Left cardiac atrium (tissue), 4 donors: ENCODE data around the gene HAUS3. TPM values are rescaled to one million over a fixed set of nuclear protein-coding genes. Genes with fewer than 3 reads are reported as not detected.
"Not testable (repeated sequence)": the region's sequence is repeated elsewhere in the genome, so short reads cannot be mapped to it uniquely, and the experiment has no call there.

Experiments
- ATAC-seq, 2 donors: fragments of 200-7000 bp; cut with Tn5 transposase; one replicate each; pipeline ENCODE4 v1.9.1; 2020; ENCODE audit warnings: mild to moderate bottlenecking in 2 of 2, moderate library complexity in 2 of 2
- DNase-seq: peaks from one replicate; pipeline ENCODE4 v3.0.0-alpha.2; 2020
- intact Hi-C, 2 donors: fragments of 100-400 bp; cut with DNase I; formaldehyde crosslinking; loops; one replicate each; pipeline versions ENCODE4 v1.14.1 to v1.15.1; 2022 to 2023
- total RNA-seq, 2 donors: library from RNA; stranded (reverse); fragmentation: NEBNext Ultra II Directional; extraction: Animal tissue kit (Norgen Biotek cat#: 25700); gene quantifications; one replicate each; pipeline ENCODE4 v1.2.1, GENCODE V29; 2021
- donor health status: DM: no; HTN: yes; CAD: no.
- donor health status: DM: no; HTN: yes; CAD: no; lungs with severe emphysema.
- donor health status: DM: yes; HTN: yes; CAD: no.
- donor health status: Dilated cardiomyopathy.

Gene HAUS3
- total RNA-seq, 2 donors from 2014 or later: 6.7 to 7.3 TPM

DNA sequence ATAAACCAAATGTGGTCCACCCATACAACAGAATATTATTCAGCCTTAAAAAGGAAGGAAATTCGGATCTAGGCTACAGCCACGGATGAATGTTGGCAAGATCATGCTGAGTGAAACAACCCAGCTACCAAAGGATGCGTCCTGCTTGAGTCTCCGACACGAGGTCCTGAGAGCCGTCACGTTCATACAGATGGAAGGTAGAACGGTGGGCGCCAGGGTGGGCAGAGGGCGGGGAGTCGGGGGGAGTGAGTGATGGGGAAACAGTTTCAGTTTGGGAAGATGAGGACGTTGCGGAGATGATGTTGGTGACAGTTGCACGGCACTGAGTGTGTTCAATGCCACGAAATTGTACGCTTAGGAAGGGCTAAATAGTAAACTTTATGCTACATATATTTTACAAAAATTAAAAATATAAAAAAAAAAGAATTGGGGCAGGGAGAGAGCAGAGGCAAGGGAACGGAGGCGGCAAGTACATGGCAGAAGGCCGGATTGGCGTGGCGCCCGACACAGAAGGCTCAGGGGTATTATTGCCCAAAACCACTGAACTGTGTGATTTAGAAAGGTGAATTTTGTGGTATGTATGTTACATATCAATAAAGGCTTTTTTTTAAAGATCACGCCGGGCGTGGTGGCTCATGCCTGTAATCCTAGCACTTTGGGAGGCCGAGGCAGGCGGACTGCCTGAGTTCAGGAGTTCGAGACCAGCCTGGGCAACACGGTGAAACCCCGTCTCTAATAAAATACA is 34.8 kb upstream of the HAUS3 start:
- ATAC-seq (no peak), DNase-seq (peak; percentile 15)
- intact Hi-C loops: no loop called here

DNA sequence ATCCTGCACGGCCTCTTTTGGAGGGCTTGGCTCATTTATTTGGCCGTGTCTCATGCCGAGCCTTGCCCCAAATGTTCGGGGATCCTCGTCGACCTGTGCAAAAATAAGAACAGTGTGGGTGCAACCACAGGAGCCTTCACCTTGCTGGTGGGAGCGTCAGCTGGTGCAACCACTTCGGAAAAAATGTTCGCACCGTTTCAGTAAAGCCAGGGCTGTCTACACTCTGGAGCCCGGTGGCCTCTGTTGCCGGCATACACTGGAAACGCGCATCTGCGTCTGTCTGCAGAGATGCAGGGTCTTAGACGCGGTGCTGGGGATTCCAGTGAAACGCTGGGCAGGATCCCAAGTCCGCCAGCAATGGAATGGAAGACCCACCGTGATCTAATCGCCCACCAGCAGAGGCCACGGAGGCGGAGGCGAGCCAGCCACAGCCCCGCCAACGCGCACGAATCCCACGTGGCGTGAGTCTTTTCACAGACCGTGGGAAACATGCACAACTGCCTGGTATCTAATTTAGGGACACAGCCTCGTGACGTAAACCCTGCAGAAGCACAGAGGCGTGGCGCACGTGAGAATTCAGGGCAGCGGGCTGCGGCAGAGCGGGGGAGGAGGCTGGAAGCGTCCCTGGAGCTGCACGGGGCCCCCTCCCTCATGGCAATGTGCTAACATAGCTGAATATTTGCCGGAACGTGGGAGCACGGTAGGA is 33.8 kb upstream of the HAUS3 start:
- intact Hi-C loops: no loop called here
- ATAC-seq (no peak), DNase-seq (peak; percentile 10)

DNA sequence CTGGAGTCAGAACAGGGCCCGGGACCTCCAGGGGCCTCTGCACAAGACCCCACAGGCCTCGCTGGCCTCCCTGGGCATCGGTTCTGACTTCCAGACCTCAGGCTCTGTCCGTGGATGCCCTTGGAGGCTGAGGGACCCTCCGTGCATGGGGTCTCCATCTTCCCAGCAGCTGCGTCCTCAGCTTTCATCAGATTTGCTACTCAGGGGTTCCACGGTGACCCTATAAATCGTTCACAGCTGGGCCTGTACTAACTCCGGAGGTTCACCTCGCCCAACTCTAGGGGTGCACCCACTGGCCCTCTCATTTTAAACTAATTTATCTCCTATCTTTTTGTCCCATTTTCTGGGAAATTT is 33.1 kb upstream of the HAUS3 start:
- ATAC-seq, DNase-seq, intact Hi-C loops: not testable (repeated sequence)

DNA sequence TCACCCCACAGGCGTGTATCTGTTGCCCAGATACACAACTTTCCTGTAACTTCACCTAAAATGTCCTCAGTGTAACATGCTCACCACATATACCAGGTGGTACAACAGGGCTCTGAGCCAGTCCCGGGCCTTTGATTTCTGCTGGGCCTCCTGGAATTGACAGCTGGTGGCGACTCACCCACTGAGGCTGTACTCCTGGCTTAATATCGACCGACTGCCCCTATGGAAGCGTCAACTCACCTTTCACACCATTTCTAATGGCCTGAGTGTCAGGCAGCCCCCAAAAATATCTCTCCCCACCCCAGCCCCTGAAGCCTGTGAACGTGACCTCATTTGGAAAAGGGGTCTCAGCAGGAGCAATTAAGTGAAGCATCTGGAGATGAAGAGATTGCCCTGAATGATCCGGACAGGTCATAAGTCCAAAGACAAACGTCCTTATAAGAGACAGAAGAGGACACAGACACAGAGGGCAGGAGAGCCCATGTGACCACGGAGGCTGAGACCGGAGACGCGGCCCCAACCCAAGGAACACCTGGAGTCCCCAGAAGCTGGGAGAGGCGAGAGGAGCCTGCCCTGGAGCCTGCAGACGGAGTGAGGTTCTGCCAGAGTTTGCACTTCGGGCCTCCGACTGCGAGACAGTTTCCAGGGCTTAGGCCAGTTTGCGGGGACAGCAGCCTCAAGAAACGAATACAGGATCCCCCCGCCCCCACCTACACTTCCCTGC is 32.6 kb upstream of the HAUS3 start:
- intact Hi-C loops: no loop called here
- no peak for DNase-seq
- no peak for ATAC-seq

DNA sequence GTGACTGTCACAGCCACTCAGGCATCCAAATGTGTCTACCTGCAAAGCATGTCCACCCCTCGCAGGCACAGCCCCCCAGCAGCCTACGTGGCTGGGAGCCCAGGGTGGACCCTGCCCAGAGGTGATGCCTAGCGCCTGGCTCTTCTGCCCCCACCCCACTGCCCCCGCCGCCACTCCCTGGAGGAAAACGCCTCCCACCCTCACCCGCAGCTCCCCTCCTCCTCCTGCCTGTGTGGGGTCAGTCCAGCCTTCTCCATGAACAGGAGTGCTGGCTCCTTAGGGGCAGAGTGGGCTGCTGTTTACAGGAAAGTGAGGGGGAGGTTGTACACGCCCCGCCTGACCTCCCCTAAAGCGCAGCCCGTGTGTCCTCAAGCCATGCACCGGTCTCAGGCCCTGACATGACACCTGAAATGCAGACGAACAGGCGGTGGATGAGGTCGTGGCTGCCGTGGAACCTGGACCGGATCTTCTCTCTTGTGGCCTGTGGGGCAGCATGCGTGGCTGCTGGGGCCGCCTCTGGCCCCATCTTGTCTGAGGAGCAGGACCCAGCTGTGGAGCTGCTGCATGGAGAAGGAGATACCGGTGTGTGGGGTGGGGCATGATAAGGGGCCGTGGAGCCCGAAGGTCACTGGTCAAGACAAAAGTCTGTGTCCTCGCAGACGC is 31.9 kb upstream of the HAUS3 start:
- intact Hi-C loops: no loop called here
- ATAC-seq: no peak
- DNase-seq: peak; percentile 13

DNA sequence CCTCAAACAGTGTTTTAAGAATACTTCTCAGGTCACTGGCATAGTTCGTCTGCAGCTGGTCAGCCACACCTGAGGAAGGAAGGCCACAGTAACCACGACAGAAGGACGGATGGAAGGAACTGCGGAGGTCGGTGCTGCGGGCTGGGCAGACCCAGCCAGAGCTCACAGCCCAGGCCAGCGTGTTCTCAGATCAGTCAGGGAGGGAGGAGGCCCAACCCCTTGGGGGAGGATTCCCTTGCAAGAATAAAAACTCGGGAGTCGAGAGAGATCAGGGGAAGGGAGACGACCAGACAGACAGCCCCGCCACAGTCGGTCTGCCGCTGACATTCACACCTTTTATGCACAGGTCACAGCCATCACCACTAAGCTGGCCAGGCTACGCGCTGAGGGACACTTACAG is 31.3 kb upstream of the HAUS3 start:
- intact Hi-C loops: no loop called here
- DNase-seq: peak; percentile 12

DNA sequence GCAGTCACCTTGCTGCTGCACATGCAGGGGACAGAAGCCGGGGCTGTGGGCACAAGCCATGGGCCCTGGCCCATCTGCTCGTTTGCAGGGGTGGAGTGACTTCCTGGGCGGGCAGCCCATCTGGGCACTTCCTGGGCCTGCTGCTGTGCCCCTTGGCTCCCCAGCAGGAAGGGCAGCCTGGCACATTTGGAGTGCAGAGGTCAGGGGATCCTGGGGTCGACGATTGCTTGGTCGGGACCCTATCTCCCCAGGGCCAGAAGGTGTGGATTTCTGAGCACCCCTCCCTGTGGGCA is 30.9 kb upstream of the HAUS3 start:
- peak; percentile 12 for DNase-seq
- intact Hi-C loops: no loop called here
- no peak for ATAC-seq

More for the DNA sequence above, 31.3 kb upstream of the HAUS3 start:
- no peak for ATAC-seq

DNA sequence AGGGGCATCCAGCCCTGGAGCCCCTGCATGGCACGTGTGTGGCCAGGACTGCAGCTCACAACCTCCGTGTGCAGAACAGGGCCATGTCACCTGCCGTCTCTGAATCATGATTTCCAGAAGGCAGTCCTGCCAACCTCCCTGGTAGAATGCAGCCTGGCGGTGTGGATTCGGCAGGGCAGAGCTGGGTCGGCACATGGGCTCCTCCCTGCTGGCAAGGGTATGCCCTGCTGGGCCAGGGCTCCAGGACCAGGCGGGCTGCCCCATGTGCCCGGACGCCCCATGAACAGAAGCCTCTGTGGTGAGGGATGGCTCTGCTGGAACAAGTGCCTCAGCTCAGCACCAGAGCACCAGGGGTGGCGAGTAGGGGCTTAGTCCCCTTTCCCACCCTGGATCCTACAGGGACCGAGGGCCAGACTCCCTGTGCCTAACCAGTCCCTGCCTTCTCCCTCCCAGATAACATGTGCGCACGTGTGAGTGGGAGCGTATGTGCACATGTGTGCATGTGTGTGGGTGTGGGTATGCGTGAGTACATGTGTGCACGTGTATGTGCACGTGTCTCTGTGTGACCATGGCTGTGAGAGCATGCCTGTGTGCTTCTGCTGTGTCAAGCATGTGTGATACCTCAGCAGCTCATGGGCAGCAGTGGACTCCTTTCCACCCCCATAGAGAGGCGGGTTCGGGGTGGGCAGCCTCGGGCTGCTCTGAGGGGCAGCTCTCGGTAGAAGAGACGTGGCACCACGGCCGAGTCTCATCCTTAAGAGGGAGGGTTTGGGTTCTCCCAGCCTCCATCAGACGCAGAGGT is 30.3 kb upstream of the HAUS3 start:
- DNase-seq (peak; percentile 16), ATAC-seq (no peak)
- intact Hi-C loops: no loop called here

DNA sequence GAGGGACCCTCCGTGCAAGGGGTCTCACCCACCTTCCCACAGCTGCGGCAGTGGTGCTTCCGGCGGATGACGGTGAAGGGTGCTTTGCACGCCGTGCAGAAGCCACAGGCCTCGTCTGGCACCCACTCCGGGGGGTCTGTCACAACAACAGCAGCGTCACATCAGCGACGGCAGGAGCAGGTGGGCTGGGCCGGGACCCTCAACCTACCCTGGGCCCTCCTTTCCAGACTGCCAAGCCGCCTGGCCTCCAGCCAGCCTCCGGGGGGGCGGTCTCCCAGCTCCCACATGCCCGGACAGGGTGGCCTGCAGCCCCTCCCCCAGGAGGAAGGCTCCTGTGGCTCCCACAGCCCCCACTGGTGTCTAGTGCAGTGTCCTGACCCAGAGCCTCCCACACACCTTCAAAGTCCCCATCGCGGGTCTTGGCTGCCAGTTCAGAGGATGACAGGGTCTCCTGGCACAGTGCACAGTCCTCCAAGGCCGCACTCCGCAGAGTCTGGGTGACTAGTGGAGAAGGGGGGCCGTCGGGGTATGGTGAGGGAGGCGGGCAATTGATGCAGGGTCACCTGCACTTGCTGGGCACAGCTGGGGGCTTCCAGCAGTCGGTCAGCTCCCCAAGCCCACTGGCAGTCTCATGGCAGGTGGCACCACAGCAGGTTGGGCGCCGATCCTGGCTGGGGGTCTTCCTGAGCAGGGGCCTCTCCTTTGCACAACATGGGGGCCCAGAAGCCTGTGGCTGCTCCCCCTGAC is 29.5 kb upstream of the HAUS3 start:
- ATAC-seq (no peak), DNase-seq (peak; percentile 19)
- intact Hi-C loops: no loop called here

- DNase-seq (peak; percentile 13), ATAC-seq (no peak)
- intact Hi-C loops: no loop called here
Observed at GRCh38 chr4:2270341-2271165, 28.6 kb upstream of the HAUS3 start.

GRCh38 chr4:2269618-2270163 is 27.8 kb upstream of the HAUS3 start:
- DNase-seq (peak; percentile 18), ATAC-seq (no peak)
- intact Hi-C loops: loop anchor here in 1 of 2 donors (10.0 kb wide), 1 partner anchor 145 kb away; the partner anchor contains the start of genes CFAP99 and ZFYVE28

DNA sequence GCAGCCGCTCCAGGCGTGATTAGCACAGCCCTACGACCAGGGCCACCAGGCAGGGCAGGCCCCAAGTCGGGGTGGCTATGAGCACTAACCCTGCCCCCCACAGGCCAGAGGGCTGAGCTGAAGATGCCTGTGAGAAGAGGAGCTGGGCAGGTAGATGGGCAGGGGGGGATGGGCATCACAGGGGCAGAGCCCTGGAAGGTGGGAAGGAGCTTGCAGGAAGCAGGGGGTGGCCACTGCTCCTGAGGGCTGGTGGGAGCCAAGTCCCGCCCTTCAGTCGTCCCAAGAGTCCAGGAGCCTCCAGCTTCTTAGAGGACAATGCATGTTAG is 27.2 kb upstream of the HAUS3 start:
- intact Hi-C loops: loop anchor here in 1 of 2 donors (10.0 kb wide), 1 partner anchor 146 kb away; the partner anchor contains the start of genes CFAP99 and ZFYVE28
- no peak for ATAC-seq
- peak; percentile 18 for DNase-seq

DNA sequence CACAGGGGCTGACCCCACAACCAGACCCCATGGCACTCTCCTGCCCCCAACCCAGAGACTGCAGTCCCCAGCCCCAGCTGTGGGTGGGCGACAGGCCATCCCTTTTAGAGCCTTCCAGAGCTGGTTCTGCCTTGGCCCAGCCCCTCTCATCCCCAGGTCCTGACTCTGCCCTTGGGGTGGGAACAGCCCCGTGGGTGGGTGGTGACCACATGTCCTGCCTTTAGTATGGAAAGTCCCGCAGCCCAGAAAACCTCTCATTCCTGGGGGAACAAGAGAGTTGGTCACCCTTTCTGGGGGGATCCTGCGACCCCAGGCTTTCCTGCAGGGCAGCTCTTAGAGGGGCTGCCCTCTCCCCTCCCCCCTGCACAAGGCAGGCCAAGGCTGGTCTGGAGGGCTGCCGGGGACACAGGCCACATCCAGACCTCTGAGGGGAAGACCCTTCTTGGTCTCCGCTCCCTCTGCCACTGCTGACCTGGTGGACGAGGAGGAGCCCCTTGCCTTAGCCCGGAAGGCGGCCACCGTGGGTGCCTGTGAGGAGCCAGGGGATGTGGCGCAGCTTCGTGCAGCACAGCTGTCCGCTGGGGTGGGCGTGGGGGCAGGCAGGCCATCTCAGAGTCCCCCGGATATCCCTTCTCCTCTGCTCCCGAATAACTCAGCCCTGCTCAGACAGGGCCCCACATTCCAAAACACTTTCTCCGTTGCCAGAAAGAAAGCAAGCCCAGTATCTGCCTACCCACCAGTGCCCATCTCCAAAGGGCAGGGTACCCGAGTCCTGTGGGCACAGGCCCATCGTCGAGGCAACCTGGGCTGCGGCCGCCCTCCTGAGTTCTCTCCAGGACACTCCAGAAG is 26.7 kb upstream of the HAUS3 start:
- intact Hi-C loops: loop anchor here in 1 of 2 donors (10.0 kb wide), 1 partner anchor 146 kb away; the partner anchor contains the start of genes CFAP99 and ZFYVE28
- no peak for ATAC-seq
- DNase-seq: no peak

- ATAC-seq (no peak), DNase-seq (no peak)
- intact Hi-C loops: loop anchor here in 1 of 2 donors (10.0 kb wide), 1 partner anchor 147 kb away; the partner anchor contains the start of genes CFAP99 and ZFYVE28
Observed at GRCh38 chr4:2267841-2268240, 25.9 kb upstream of the HAUS3 start.

GRCh38 chr4:2267320-2267811 is 25.4 kb upstream of the HAUS3 start:
- no peak for ATAC-seq
- intact Hi-C loops: loop anchor here in 1 of 2 donors (10.0 kb wide), 1 partner anchor 147 kb away; the partner anchor contains the start of genes CFAP99 and ZFYVE28
- DNase-seq: no peak

DNA sequence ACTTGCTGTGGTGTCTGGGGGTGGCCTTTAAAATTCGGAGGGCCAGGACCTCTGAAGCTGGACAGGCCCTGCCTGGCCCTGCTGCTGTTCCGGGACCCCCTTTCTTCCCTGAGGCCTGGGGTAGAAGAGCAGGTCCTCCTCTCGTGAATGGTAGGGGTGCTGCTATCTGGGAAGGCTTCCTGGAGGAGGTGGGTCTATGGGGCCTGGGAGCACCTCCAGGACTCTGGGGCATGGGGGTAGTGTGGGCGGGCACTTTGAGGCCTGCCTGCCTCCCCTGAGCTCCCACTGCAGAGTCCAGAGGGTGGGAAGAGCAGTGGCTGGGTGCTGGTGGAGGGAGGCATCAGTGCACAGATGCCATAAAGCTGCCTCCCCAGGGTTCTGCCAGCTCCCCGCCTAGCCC is 24.9 kb upstream of the HAUS3 start:
- DNase-seq (no peak), ATAC-seq (no peak)
- intact Hi-C loops: loop anchor here in 1 of 2 donors (10.0 kb wide), 1 partner anchor 148 kb away; the partner anchor contains the start of genes CFAP99 and ZFYVE28
